ENCODE data around the gene GNAI2. TPM values are rescaled to one million over a fixed set of nuclear protein-coding genes. Genes with fewer than 3 reads are reported as not detected.
A peak's percentile ranks its signal among the peaks of the same experiment; 100 is the strongest.

Gene GNAI2
- 100 to 1,000 TPM in 4 of 8 experiments, 10 to 100 TPM in 4; 65.9 to 163 (median 100) TPM for total RNA-seq

- H3K27ac ChIP-seq = peak within 1 kb of the TSS; percentile 33 to 62
- in situ Hi-C loops (cut with MboI; ENCODE audit: low pct_unique_long_range_greater_than_20kb in 2 of 9, low sequenced_read_pairs in 9 of 9, unreplicated experiment in 9 of 9) = no loop called here
- WGBS, 10 experiments = 0 to 8% (median 0%) methylated on average over 1 to 14 of the region's 75 CpGs; no CpG with 5 or more reads in 4 of the 10 experiments
- ATAC-seq (replicated peaks in 6 of 8) = peak; percentile 83 to 93 (median 90)
- H3K4me1 ChIP-seq (replicated peaks in 1 of 2) = peaks cover 32 to 53% of the 10 kb centered on the region in 2 donors
- H3K4me3 ChIP-seq = peak within 1 kb of the TSS; percentile 61 to 97 (median 81)
Observed at GRCh38 chr3:50235716-50236483, at the start of gene GNAI2. GNAI2 (plus strand) TSS chr3:50236204; CDS start chr3:50236336, 132 bp downstream.

DNA sequence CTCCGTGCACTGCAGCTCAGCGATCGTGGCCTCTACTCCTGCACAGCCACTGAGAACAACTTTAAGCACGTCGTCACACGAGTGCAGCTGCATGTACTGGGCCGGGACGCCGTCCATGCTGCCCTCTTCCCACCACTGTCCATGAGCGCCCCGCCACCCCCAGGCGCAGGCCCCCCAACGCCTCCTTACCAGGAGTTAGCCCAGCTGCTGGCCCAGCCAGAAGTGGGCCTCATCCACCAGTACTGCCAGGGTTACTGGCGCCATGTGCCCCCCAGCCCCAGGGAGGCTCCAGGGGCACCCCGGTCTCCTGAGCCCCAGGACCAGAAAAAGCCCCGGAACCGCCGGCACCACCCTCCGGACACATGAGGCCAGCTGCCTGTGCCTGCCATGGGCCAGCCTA lies 48.3 kb upstream of the GNAI2 start:
- peaks cover 0 to 3% of the 10 kb centered on the region in 2 donors for H3K4me1 ChIP-seq (replicated peaks in 1 of 2)
- no peak overlapping the region for H3K4me3 ChIP-seq
- in situ Hi-C loops (cut with MboI; ENCODE audit: low pct_unique_long_range_greater_than_20kb in 2 of 9, low sequenced_read_pairs in 9 of 9, unreplicated experiment in 9 of 9) = loop anchor here in 2 of 9 experiments (5.0 to 10.0 kb wide), 2 partner anchors 65 to 73 kb away; no protein-coding TSS in a partner anchor
- WGBS, 10 experiments = 85 to 100% methylated on average over 1 to 9 of the region's 19 CpGs; no CpG with 5 or more reads in 8 of the 10 experiments
- no peak overlapping the region for H3K27ac ChIP-seq
- ATAC-seq (replicated peaks in 6 of 8) = no peak

GRCh38 chr3:50189274-50189673 lies 46.7 kb upstream of the GNAI2 start:
- peak; percentile 77 to 93 (median 89) for ATAC-seq (replicated peaks in 6 of 8)
- no peak overlapping the region for H3K27ac ChIP-seq
- in situ Hi-C loops (cut with MboI; ENCODE audit: low pct_unique_long_range_greater_than_20kb in 2 of 9, low sequenced_read_pairs in 9 of 9, unreplicated experiment in 9 of 9) = loop anchor here in 2 of 9 experiments (5.0 to 10.0 kb wide), 2 partner anchors 67 to 74 kb away; no protein-coding TSS in a partner anchor
- peaks cover 0 to 7% of the 10 kb centered on the region in 2 donors for H3K4me1 ChIP-seq (replicated peaks in 1 of 2)
- WGBS, 10 experiments = 29% methylated on average over 1 of the region's 5 CpGs; no CpG with 5 or more reads in 9 of the 10 experiments
- no peak overlapping the region for H3K4me3 ChIP-seq

- peaks cover 0 to 9% of the 10 kb centered on the region in 2 donors for H3K4me1 ChIP-seq (replicated peaks in 1 of 2)
- no peak overlapping the region for H3K27ac ChIP-seq
- no peak for ATAC-seq (replicated peaks in 6 of 8)
- WGBS, 10 experiments = 21 to 100% (median 79%) methylated on average over 1 to 6 of the region's 7 CpGs; no CpG with 5 or more reads in 2 of the 10 experiments
- no peak overlapping the region for H3K4me3 ChIP-seq
- in situ Hi-C loops (cut with MboI; ENCODE audit: low pct_unique_long_range_greater_than_20kb in 2 of 9, low sequenced_read_pairs in 9 of 9, unreplicated experiment in 9 of 9) = loop anchor here in 3 of 9 experiments (5.0 to 10.0 kb wide), 3 partner anchors 68 to 85 kb away; partner anchors contain the start of gene LSMEM2 (in 2 of the 3)
Observed at GRCh38 chr3:50189989-50190388, 46.0 kb upstream of the GNAI2 start.

DNA sequence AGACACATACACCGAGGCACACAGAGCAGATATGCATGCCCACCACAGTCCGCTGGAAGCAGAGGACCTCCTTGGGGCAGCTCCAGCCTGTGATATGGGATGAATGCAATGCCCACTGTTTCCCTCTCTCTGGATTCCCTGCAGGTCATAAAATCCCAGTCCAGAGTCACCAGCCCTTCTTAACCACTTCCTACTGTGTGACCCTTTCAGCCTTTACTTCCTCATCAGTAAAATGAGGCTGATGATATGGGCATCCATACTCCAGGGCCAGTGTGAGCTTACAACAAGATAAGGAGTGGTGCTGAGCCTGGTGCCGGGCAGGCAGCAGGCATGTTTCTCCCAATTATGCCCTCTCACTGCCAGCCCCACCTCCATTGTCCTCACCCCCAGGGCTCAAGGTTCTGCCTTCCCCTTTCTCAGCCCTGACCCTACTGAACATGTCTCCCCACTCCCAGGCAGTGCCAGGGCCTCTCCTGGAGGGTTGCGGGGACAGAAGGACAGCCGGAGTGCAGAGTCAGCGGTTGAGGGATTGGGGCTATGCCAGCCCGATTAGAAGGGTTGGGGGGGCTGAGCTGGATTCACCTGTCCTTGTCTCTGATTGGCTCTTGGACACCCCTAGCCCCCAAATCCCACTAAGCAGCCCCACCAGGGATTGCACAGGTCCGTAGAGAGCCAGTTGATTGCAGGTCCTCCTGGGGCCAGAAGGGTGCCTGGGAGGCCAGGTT lies 44.9 kb upstream of the GNAI2 start, which contains the start of gene GNAT1:
TSS of gene GNAT1 (plus strand) at position 675 of the 725 bp plus-strand sequence. CDS start 116 bp downstream, outside the sequence.
- H3K27ac ChIP-seq = no peak within 1 kb of the TSS
- H3K4me3 ChIP-seq = no peak within 1 kb of the TSS
- no peak for ATAC-seq (replicated peaks in 6 of 8)
- peaks cover 0 to 11% of the 10 kb centered on the region in 2 donors for H3K4me1 ChIP-seq (replicated peaks in 1 of 2)
- in situ Hi-C loops (cut with MboI; ENCODE audit: low pct_unique_long_range_greater_than_20kb in 2 of 9, low sequenced_read_pairs in 9 of 9, unreplicated experiment in 9 of 9) = loop anchor here in 2 of 9 experiments (10.0 kb wide), 1 partner anchor 84 kb away; the partner anchor contains the start of gene LSMEM2 (in 2 of the 2)
- WGBS, 10 experiments = 62 to 71% (median 67%) methylated on average over 2 of the region's 8 CpGs; no CpG with 5 or more reads in 7 of the 10 experiments

GRCh38 chr3:50192124-50192523 lies 43.9 kb upstream of the GNAI2 start:
- Histone ChIP-seq H3K27ac (no peak overlapping the region), H3K4me1 (replicated peaks in 1 of 2) (peaks cover 0 to 11% of the 10 kb centered on the region in 2 donors), H3K4me3 (no peak overlapping the region)
- ATAC-seq (replicated peaks in 6 of 8) = no peak
- in situ Hi-C loops (cut with MboI; ENCODE audit: low pct_unique_long_range_greater_than_20kb in 2 of 9, low sequenced_read_pairs in 9 of 9, unreplicated experiment in 9 of 9) = loop anchor here in 2 of 9 experiments (10.0 kb wide), 1 partner anchor 83 kb away; the partner anchor contains the start of gene LSMEM2 (in 2 of the 2)
- 71 to 88% methylated on average over 1 to 3 of the region's 8 CpGs; no CpG with 5 or more reads in 8 of the 10 experiments for WGBS, 10 experiments

DNA sequence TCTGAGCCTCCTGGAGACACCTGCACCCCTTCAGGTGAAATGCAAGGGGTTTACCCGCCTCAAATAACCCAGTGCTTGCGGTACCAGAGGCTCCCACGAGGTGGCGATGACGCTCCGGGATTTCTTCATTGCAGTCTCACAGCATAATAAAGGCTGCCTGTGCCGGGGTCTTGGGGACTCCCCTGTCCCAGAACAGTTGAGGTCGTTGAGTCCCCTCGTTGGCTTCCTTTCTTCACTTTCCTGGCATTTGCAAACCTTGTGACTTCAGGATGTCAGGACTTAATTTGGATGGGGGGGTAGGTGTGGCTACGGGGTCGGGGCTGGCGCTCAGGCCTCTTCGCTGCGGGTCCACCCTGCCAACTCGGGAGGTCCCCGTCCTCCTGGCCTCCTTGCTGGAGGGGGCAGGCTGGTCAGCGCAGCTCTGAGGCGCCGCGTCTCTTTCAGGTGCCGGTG lies 43.3 kb upstream of the GNAI2 start:
- in situ Hi-C loops (cut with MboI; ENCODE audit: low pct_unique_long_range_greater_than_20kb in 2 of 9, low sequenced_read_pairs in 9 of 9, unreplicated experiment in 9 of 9) = loop anchor here in 2 of 9 experiments (10.0 kb wide), 1 partner anchor 82 kb away; the partner anchor contains the start of gene LSMEM2 (in 2 of the 2)
- ATAC-seq (replicated peaks in 6 of 8) = peak in 7 of 8 experiments; percentile 12 to 46 (median 32)
- WGBS, 10 experiments = 0 to 7% (median 0%) methylated on average over 1 to 5 of the region's 21 CpGs; no CpG with 5 or more reads in 2 of the 10 experiments
- Histone ChIP-seq H3K27ac (no peak overlapping the region), H3K4me3 (no peak overlapping the region), H3K4me1 (replicated peaks in 1 of 2) (peaks cover 0 to 11% of the 10 kb centered on the region in 2 donors)

DNA sequence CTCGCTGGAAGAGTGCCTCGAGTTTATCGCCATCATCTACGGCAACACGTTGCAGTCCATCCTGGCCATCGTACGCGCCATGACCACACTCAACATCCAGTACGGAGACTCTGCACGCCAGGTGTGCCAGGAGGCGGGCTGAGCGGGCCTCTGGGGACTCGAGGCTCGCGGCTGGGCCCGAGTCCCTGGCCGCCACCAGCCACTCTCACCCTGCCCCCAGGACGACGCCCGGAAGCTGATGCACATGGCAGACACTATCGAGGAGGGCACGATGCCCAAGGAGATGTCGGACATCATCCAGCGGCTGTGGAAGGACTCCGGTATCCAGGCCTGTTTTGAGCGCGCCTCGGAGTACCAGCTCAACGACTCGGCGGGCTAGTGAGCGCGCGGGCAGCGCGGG lies 42.7 kb upstream of the GNAI2 start:
- Histone ChIP-seq H3K27ac (no peak overlapping the region), H3K4me3 (no peak overlapping the region), H3K4me1 (replicated peaks in 1 of 2) (peaks cover 0 to 11% of the 10 kb centered on the region in 2 donors)
- in situ Hi-C loops (cut with MboI; ENCODE audit: low pct_unique_long_range_greater_than_20kb in 2 of 9, low sequenced_read_pairs in 9 of 9, unreplicated experiment in 9 of 9) = loop anchor here in 2 of 9 experiments (10.0 kb wide), 1 partner anchor 82 kb away; the partner anchor contains the start of gene LSMEM2 (in 2 of the 2)
- no peak for ATAC-seq (replicated peaks in 6 of 8)
- 0 to 100% (median 50%) methylated on average over 1 to 5 of the region's 36 CpGs; no CpG with 5 or more reads in 5 of the 10 experiments for WGBS, 10 experiments

DNA sequence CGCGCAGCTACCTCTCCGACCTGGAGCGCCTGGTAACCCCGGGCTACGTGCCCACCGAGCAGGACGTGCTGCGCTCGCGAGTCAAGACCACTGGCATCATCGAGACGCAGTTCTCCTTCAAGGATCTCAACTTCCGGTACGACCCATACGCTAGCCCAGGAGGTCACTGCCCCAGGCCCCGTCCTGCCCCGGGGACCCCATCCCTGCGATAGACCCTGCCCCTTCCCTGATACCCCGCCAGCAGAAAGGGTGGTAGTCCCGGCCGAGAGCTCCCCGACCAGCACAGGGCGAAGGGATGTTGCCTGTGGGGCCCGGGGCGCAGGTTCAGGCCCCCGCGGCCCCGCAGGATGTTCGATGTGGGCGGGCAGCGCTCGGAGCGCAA lies 42.3 kb upstream of the GNAI2 start:
- in situ Hi-C loops (cut with MboI; ENCODE audit: low pct_unique_long_range_greater_than_20kb in 2 of 9, low sequenced_read_pairs in 9 of 9, unreplicated experiment in 9 of 9) = loop anchor here in 2 of 9 experiments (10.0 kb wide), 1 partner anchor 81 kb away; the partner anchor contains the start of gene LSMEM2 (in 2 of the 2)
- Histone ChIP-seq H3K4me3 (no peak overlapping the region), H3K4me1 (replicated peaks in 1 of 2) (peaks cover 0 to 11% of the 10 kb centered on the region in 2 donors), H3K27ac (no peak overlapping the region)
- ATAC-seq (replicated peaks in 6 of 8) = no peak
- WGBS, 10 experiments = no CpG with 5 or more reads among the region's 34 CpGs

GRCh38 chr3:50194128-50194902 lies 41.7 kb upstream of the GNAI2 start:
- no peak overlapping the region for H3K4me3 ChIP-seq
- WGBS, 10 experiments = 11 to 32% (median 26%) methylated on average over 5 to 6 of the region's 70 CpGs; no CpG with 5 or more reads in 7 of the 10 experiments
- no peak overlapping the region for H3K27ac ChIP-seq
- in situ Hi-C loops (cut with MboI; ENCODE audit: low pct_unique_long_range_greater_than_20kb in 2 of 9, low sequenced_read_pairs in 9 of 9, unreplicated experiment in 9 of 9) = loop anchor here in 2 of 9 experiments (10.0 kb wide), 1 partner anchor 80 kb away; the partner anchor contains the start of gene LSMEM2 (in 2 of the 2)
- H3K4me1 ChIP-seq (replicated peaks in 1 of 2) = peaks cover 0 to 9% of the 10 kb centered on the region in 2 donors
- peak; percentile 36 to 90 (median 62) for ATAC-seq (replicated peaks in 6 of 8)

DNA sequence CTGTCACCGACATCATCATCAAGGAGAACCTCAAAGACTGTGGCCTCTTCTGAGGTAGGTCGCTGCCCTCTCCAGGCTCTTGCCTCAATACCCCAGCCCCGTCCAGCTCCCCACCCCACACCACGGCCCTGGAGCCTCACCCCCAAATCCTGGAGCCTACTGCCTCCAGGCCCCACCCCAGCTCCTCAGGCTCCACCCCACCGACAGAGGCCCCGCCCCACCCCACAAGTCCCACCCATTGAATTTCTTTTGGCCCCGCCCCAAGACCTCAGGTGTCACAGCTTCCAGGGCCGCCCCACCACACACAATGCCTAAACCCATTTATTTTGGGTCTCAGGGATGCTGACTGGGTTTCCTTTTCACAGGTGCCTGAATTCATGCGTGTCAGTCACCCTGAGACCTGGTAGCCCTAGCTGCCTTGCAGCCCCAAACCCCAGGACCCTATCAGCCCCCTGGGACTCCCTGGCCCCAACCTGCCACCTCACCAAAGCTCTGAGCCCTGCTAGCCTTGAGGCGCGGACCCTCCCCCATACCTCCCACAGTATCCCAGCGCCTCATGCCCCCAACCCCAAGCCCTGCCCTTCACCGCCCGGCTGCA lies 41.0 kb upstream of the GNAI2 start:
- no CpG with 5 or more reads among the region's 14 CpGs for WGBS, 10 experiments
- peak in 6 of 8 experiments; percentile 10 to 60 (median 31) for ATAC-seq (replicated peaks in 6 of 8)
- in situ Hi-C loops (cut with MboI; ENCODE audit: low pct_unique_long_range_greater_than_20kb in 2 of 9, low sequenced_read_pairs in 9 of 9, unreplicated experiment in 9 of 9) = loop anchor here in 2 of 9 experiments (10.0 kb wide), 1 partner anchor 80 kb away; the partner anchor contains the start of gene LSMEM2 (in 2 of the 2)
- Histone ChIP-seq H3K27ac (no peak overlapping the region), H3K4me1 (replicated peaks in 1 of 2) (peaks cover 0 to 9% of the 10 kb centered on the region in 2 donors), H3K4me3 (no peak overlapping the region)

Measured in motor neuron (in vitro differentiated cells).